Measurements from ENCODE around the gene NDUFB6. TPM values are rescaled to one million over a fixed set of nuclear protein-coding genes. Genes with fewer than 3 reads are reported as not detected.
A peak's percentile ranks its signal among the peaks of the same experiment; 100 is the strongest.
"Not testable (repeated sequence)": the region's sequence is repeated elsewhere in the genome, so short reads cannot be mapped to it uniquely, and the experiment has no call there.

NDUFB6 gene
- total RNA-seq, 4 donors from 2014 or later = 47.3 to 71.1 (median 55.9) TPM

- H3K4me3 ChIP-seq = peak overlapping the region; percentile 87 to 89
Measured at GRCh38 chr9:32551276-32552051, 21.5 kb downstream of the NDUFB6 start.

DNA sequence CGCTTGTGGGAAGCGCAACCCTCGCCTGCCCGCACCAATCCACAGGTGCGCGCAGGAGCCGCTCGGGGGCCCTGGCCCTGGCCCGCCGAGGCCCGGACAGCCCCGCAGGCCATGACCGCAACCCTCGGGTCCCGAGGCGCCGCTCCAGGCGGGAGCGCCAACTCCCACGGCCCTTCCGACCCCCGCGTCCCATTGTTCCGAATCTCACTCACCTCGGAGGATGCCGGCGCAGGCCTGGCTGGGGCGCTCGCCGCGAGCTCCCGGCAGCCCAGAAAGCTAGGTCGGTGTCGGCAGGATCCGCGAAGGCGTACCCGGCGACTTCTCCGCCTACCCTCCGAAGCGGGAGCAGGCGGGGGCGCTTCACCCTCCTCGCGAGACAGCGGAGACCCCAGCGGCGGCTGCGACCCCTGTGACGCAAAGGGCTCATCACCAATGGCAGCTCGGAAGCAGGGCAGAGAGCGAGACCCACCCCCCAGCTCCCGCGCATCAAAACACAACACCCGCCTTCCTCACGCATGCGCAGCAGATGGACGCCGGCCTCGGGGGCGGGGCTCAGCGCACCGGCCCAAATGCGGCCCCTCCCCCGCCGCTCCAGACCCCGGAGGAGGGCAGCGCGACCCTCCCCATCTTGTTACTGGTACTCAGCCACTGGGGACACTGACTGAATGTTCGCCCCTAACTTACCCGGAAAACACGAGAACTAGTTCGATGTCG, 22.2 kb downstream of the NDUFB6 start:
- Histone ChIP-seq H3K9me3 (no peaks in the 10 kb centered on the region), H3K27ac (peak overlapping the region; percentile 91 to 97 (median 94)), H3K4me1 (peaks cover 0 to 41% (median 22%) of the 10 kb centered on the region in 3 donors), H3K27me3 (no peaks in the 10 kb centered on the region), H3K4me3 (peak overlapping the region; percentile 87 to 89), H3K36me3 (no peaks in the 10 kb centered on the region)
- peak; percentile 88 for ATAC-seq
- TF ChIP-seq EP300 (IDR thresholded peaks at IDR 0.05) (no peak), POLR2A (IDR thresholded peaks at IDR 0.05) (peak; percentile 33 to 40)
- TF ChIP-seq, protein P1, sequence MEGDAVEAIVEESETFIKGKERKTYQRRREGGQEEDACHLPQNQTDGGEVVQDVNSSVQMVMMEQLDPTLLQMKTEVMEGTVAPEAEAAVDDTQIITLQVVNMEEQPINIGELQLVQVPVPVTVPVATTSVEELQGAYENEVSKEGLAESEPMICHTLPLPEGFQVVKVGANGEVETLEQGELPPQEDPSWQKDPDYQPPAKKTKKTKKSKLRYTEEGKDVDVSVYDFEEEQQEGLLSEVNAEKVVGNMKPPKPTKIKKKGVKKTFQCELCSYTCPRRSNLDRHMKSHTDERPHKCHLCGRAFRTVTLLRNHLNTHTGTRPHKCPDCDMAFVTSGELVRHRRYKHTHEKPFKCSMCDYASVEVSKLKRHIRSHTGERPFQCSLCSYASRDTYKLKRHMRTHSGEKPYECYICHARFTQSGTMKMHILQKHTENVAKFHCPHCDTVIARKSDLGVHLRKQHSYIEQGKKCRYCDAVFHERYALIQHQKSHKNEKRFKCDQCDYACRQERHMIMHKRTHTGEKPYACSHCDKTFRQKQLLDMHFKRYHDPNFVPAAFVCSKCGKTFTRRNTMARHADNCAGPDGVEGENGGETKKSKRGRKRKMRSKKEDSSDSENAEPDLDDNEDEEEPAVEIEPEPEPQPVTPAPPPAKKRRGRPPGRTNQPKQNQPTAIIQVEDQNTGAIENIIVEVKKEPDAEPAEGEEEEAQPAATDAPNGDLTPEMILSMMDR (IDR thresholded peaks at IDR 0.05) = peak in 1 of 4 experiments; percentile 30
- WGBS, 2 donors (ENCODE audit: low coverage in 1 of 2) = 0% methylated on average over 4 of the region's 75 CpGs; no CpG with 5 or more reads in 1 of the 2 donors

More at GRCh38 chr9:32551276-32552051, 21.5 kb downstream of the NDUFB6 start:
- Histone ChIP-seq H3K27ac (peak overlapping the region; percentile 91 to 97 (median 94)), H3K4me1 (peaks cover 0 to 36% (median 22%) of the 10 kb centered on the region in 3 donors), H3K27me3 (no peaks in the 10 kb centered on the region), H3K9me3 (no peaks in the 10 kb centered on the region), H3K36me3 (no peaks in the 10 kb centered on the region)
- TF ChIP-seq POLR2A (IDR thresholded peaks at IDR 0.05) = no peak
- TF ChIP-seq POLR2AphosphoS5 (IDR thresholded peaks at IDR 0.05) = no peak
- TF ChIP-seq, protein P1 (IDR thresholded peaks at IDR 0.05) = no peak
- no peak for TF ChIP-seq EP300 (IDR thresholded peaks at IDR 0.05)
- 1% methylated on average over 17 to 26 of the region's 36 CpGs for WGBS, 2 donors (ENCODE audit: low coverage in 1 of 2)
- peak; percentile 10 for ATAC-seq

DNA sequence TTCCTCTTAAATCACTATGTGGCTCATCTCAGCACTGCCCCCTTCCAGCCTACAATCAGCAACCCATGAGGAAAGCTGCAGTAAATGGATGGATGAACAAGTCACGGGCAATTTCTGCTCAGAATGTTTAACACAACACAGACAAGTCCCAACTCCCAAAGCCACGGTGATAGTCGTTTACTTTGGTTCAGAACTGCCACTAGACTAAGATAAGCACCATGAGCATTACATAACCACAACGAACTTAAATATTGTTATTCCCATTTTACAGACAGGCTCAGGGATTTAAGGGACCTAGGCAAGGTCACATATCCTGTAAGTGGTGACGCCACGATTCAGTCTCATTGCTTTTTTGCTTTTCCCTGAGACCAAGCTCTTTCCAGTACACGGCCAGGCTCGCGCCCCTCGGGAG, 22.8 kb downstream of the NDUFB6 start:
- H3K36me3 ChIP-seq = no peaks in the 10 kb centered on the region
- H3K27ac ChIP-seq = peak overlapping the region; percentile 91 to 97 (median 94)
- no peak for ATAC-seq
- peak overlapping the region; percentile 87 to 89 for H3K4me3 ChIP-seq
- H3K9me3 ChIP-seq = no peaks in the 10 kb centered on the region
- no peaks in the 10 kb centered on the region for H3K27me3 ChIP-seq
- WGBS, 2 donors (ENCODE audit: low coverage in 1 of 2) = 0% methylated on average over 6 of the region's 10 CpGs
- TF ChIP-seq POLR2A (IDR thresholded peaks at IDR 0.05) (no peak), EP300 (IDR thresholded peaks at IDR 0.05) (no peak), POLR2AphosphoS5 (IDR thresholded peaks at IDR 0.05) (no peak)
- TF ChIP-seq, protein P1 (IDR thresholded peaks at IDR 0.05) = no peak
- peaks cover 0 to 47% (median 22%) of the 10 kb centered on the region in 3 donors for H3K4me1 ChIP-seq

GRCh38 chr9:32548213-32548612, 24.7 kb downstream of the NDUFB6 start:
- 98 to 100% methylated on average over 1 to 8 of the region's 20 CpGs for WGBS, 2 donors (ENCODE audit: low coverage in 1 of 2)
- not testable (repeated sequence) for H3K27ac ChIP-seq, H3K9me3 ChIP-seq, ATAC-seq, H3K27me3 ChIP-seq, H3K4me3 ChIP-seq
- H3K36me3 ChIP-seq = peaks cover 0 to 10% of the 10 kb centered on the region in 2 donors
- peaks cover 0 to 52% (median 19%) of the 10 kb centered on the region in 3 donors for H3K4me1 ChIP-seq

GRCh38 chr9:32545884-32546283, 27.1 kb downstream of the NDUFB6 start:
- no peak for ATAC-seq
- H3K27me3 ChIP-seq = no peaks in the 10 kb centered on the region
- no peak overlapping the region for H3K4me3 ChIP-seq
- no peak overlapping the region for H3K27ac ChIP-seq
- peaks cover 0 to 26% of the 10 kb centered on the region in 2 donors for H3K36me3 ChIP-seq
- peaks cover 0 to 46% (median 16%) of the 10 kb centered on the region in 3 donors for H3K4me1 ChIP-seq
- no peak for TF ChIP-seq EP300 (IDR thresholded peaks at IDR 0.05)
- TF ChIP-seq, protein P1 (IDR thresholded peaks at IDR 0.05) = no peak
- no peak for TF ChIP-seq POLR2A (IDR thresholded peaks at IDR 0.05)
- no peaks in the 10 kb centered on the region for H3K9me3 ChIP-seq
- WGBS, 2 donors (ENCODE audit: low coverage in 1 of 2) = 89 to 100% methylated on average over 1 of the region's 1 CpG

Measured in gastroesophageal sphincter (tissue), 4 donors.